Activated CD8-positive, alpha-beta memory T cell treated with anti-CD3 and anti-CD28 coated beads, Interleukin-2, amount 10 ng/mL, durations not matched to agents 7 days and 5 days (primary cell): ENCODE data around the gene S100A12. TPM values are rescaled to one million over a fixed set of nuclear protein-coding genes. Genes with fewer than 3 reads are reported as not detected.

Experiments used
- ATAC-seq: fragments of 150-1000 bp; cut with Tn5 transposase; one replicate; pipeline ENCODE4 v1.10.0; 2021; ENCODE audit warnings: moderate library complexity
- CTCF ChIA-PET: fragments of 350-600 bp; sonication (Branson Sonifier 250); formaldehyde crosslinking; loops from one replicate; lab custom pipeline; 2021; ENCODE audit warnings: antibody characterized with exemption; lab: Charles Lee
- DNase-seq: peaks from one replicate; pipeline ENCODE4 v3.0.0-alpha.2; 2020
- H3K27ac Mint-ChIP-seq: one replicate; pipeline ENCODE4 v1.8.0; 2021; ENCODE audit warnings: mild to moderate bottlenecking, mixed read lengths
- H3K27me3 Mint-ChIP-seq: one replicate; pipeline ENCODE4 v1.8.0; 2021; ENCODE audit warnings: mixed read lengths
- H3K36me3 Mint-ChIP-seq: one replicate; pipeline ENCODE4 v1.8.0; 2021; ENCODE audit warnings: mild to moderate bottlenecking, mixed read lengths
- H3K4me1 Mint-ChIP-seq: one replicate; pipeline ENCODE4 v1.8.0; 2021; ENCODE audit warnings: mixed read lengths
- H3K4me3 Mint-ChIP-seq: one replicate; pipeline ENCODE4 v1.8.0; 2021; ENCODE audit warnings: mild to moderate bottlenecking, moderate library complexity, mixed read lengths
- H3K9me3 Mint-ChIP-seq: one replicate; pipeline ENCODE4 v1.8.0; 2022; ENCODE audit warnings: low read depth, mixed read lengths
- total RNA-seq, 2 experiments: library from RNA; stranded (reverse); gene quantifications; one replicate each; pipeline ENCODE4 v1.2.3, GENCODE V29; 2021

S100A12 gene
- total RNA-seq, 2 experiments from 2014 or later, result not detected

DNA sequence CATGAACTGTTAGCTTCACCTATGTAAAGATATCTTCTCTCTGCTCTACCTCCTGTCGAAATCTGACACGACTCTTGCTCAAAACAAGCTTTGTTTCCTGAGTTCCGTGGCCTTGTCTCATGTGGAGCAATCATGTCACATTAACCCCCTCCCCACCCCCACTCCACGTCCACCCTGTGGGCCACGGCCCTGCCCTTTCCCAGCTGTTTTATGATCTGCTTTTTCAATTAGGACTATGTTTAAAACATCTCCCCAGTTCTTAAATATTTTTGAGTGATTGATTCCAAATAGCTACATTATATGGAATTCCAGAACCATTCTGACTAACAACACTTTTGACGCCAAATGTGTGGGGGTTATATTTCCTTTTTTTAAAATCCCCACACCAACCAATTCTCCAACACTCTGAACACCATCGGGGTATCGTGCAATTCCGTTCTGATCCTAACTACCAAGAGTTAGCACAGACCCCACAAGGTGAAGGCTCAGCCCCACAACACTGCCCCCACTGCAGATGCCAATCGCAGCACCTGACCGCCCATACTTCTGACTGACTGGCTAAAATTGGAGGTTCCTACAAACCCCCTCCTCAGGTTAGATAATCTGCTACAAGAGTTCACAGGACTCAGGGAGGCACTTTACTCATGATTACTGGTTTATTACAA, 28.1 kb upstream of the S100A12 start:
- no peaks in the 10 kb centered on the region for H3K36me3 Mint-ChIP-seq
- H3K27ac Mint-ChIP-seq, result no peak overlapping the region
- no peak for ATAC-seq
- H3K4me1 Mint-ChIP-seq, result peaks cover 2% of the 10 kb centered on the region
- peaks cover 19% of the 10 kb centered on the region for H3K27me3 Mint-ChIP-seq
- CTCF ChIA-PET, result interaction anchor here (1.5 to 3.3 kb wide), 3 partner anchors 22 to 51 kb away, joined by 4 to 13 read pairs (median 7); no protein-coding TSS in a partner anchor
- H3K4me3 Mint-ChIP-seq, result no peak overlapping the region
- no peaks in the 10 kb centered on the region for H3K9me3 Mint-ChIP-seq
- DNase-seq, result no peak

DNA sequence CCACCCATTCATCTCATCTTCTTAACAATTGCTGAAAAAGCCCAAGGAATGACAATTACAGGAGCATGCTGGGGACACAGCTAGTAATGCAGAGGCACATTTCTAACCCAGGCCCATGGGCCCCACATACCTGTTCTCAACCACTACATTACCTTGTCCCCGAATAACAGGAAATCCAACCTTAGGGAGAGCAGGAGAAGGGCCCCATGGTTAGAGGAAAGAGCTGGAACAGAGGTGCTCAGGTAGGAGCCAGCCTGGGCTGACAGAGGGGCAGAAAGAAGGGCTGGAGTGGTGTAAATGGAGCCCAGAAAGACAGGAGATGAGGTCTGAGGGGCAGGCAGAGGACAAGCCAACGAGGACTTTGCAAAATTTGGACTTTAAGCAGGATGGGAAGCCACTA, 26.8 kb upstream of the S100A12 start:
- peaks cover 2% of the 10 kb centered on the region for H3K4me1 Mint-ChIP-seq
- ATAC-seq, result no peak
- H3K4me3 Mint-ChIP-seq, result no peak overlapping the region
- H3K27ac Mint-ChIP-seq, result no peak overlapping the region
- H3K27me3 Mint-ChIP-seq, result peaks cover 10% of the 10 kb centered on the region
- CTCF ChIA-PET, result interaction anchor here (1.5 to 3.3 kb wide), 2 partner anchors 21 to 47 kb away, joined by 4 to 13 read pairs; no protein-coding TSS in a partner anchor
- DNase-seq, result no peak
- H3K9me3 Mint-ChIP-seq, result no peaks in the 10 kb centered on the region
- H3K36me3 Mint-ChIP-seq, result no peaks in the 10 kb centered on the region

DNA sequence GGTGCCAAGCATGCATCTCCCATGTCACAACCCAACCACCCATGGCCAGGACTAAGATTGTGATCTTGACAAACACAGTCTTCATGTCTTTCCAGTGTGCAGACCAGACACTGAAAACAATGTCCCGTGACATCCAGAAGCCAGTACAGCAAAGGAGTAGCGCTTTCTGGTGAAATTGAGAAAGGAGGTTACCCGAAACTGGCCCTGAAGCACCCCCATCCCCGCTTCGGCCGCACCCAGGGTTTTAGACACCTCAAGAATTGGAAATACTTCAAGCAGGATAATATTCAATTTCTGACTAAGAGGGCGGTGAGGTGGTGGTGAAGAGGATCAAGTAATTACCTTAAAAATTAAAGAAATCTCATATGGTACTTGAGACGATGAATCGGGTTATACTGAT, 26.0 kb upstream of the S100A12 start:
- H3K36me3 Mint-ChIP-seq, result no peaks in the 10 kb centered on the region
- no peak for DNase-seq
- no peak for ATAC-seq
- no peak overlapping the region for H3K4me3 Mint-ChIP-seq
- no peaks in the 10 kb centered on the region for H3K4me1 Mint-ChIP-seq
- H3K9me3 Mint-ChIP-seq, result no peaks in the 10 kb centered on the region
- no peak overlapping the region for H3K27ac Mint-ChIP-seq
- CTCF ChIA-PET, result no interaction called here
- peaks cover 10% of the 10 kb centered on the region for H3K27me3 Mint-ChIP-seq

DNA sequence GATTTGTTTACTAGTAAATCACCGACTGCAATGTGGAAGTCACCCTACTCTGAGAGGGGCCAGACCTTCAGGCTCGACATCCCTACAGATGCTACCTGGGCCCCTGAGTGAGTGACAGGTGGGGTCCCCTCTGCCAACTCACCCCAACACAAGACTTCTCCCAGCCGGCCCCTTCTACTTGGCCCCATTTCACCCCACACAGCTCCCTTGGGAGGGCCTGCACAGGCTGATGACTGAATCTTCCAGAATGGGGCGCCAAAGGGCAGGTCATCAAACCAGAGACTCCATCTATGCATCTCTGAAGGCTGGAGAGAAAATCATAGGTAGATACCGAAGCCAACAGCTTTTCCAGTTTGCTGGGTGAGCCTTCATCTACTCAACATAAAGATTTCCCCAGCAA, 24.8 kb upstream of the S100A12 start:
- CTCF ChIA-PET, result interaction anchor here (0.7 kb wide), 1 partner anchor 101 kb away, joined by 3 read pairs; no protein-coding TSS in a partner anchor
- ATAC-seq, result no peak
- DNase-seq, result no peak
- Mint-ChIP-seq H3K4me1 (no peaks in the 10 kb centered on the region), H3K27ac (no peak overlapping the region), H3K4me3 (no peak overlapping the region), H3K27me3 (peaks cover 10% of the 10 kb centered on the region), H3K9me3 (no peaks in the 10 kb centered on the region), H3K36me3 (no peaks in the 10 kb centered on the region)

DNA sequence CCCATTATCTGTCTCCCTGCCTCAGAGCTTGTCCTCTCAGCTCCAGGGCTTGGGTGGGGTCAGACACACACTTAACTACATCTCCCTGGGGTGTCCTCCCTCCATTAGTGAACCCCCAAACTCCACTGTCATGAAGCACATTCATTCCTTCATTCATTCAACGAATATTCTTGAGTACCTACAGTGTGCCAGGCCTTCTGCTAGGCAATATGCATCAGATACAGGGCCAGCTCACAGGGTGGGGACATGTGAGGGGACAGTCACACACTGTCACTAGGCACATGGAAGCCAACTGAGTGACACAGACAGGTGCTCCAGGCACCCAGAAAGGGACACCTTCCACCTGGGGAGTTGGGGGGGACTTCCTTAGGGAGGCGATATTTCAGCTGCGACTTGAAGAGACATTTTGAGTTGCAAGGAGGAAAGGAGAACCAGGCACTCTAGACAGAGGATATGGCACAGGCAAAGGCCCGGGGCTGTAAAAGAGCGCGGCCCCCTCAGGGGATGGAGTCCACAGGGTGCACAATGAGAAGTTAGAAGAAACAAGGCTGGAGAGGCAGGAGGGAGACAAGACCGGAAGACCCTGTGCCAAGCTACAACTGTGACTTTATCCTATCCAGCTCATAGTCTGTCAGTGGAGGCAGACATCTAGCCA, 24.1 kb upstream of the S100A12 start:
- Mint-ChIP-seq H3K4me3 (no peak overlapping the region), H3K27ac (no peak overlapping the region), H3K27me3 (peaks cover 10% of the 10 kb centered on the region), H3K9me3 (no peaks in the 10 kb centered on the region), H3K4me1 (no peaks in the 10 kb centered on the region), H3K36me3 (no peaks in the 10 kb centered on the region)
- no peak for DNase-seq
- CTCF ChIA-PET, result no interaction called here
- ATAC-seq, result no peak

DNA sequence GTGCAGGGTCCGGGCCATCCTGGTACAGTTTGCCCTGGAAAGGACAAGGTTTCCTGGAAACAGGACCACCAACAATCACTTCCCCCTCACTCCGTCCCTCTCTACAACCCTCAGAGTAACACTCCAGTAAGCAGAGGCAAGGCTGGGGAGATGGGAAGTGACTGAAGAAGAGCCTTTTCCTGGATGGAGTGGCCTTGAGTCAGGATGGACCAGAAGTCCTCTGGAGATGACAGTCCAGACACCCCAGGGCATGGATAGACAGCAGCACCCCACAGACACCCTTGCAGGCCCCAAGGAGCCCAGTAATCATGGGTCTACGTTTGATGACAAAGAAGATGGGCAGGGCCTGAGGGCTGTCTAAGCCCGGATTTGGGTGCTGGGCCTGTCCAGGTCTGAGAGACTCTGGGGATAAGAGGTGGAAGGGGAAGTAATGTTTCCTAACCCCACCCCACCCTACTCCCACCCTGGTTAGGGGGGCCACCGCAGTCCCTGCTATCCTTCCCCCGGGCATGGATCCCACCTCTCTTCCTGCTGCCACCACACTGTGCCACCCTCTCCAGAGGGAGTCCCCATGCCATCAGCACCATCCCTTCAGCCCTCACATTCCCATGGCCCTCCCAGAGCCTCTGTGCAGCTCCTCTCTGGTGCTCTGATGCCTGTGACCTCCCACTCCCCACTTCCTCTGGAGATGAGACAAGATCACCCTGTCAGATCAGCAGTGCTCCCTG, 22.7 kb upstream of the S100A12 start:
- CTCF ChIA-PET, result no interaction called here

DNA sequence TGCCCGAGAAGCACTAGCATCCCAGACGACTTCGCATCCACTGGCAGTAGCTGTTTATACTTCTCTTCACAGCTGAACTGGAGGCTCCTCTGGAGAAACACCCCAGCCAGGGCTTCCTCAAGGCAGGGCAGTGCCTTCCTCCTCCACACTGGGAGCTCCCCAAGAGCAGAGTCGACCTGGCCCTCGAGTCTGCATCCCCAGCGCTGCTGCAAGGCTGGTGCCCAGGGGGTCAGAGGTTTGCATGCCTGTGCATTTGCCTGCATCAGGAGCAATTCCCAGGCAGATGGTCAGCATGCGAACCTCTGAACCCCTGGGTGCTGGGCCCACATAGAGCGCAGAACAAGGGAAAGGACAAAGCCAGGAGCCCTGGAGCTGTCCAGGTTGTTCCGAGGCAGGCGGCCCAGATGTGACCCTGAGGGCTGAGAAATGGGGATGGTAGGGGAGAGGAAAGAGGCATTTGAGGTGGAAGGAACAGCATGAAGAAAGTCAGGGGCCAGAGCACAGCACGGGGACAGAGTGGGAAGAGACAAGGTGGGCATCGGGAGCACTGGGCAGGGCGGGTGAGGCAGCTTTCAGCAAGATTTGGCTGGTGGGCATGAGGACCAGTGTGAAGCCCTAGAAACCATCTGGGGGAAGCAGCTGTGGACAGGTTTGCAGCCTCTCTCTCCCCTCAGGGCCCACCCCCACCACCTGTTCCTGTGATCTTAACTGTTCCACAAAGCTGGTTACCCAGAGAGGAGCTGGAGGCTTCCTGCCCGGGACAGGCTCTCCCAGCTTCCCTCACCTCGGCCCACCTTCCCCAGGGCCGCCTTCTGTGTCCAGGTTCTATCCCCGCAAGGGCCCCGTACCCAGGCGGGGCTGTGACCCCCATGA, 21.9 kb upstream of the S100A12 start:
- CTCF ChIA-PET, result no interaction called here
- no peak for DNase-seq
- H3K27me3 Mint-ChIP-seq, result peaks cover 9% of the 10 kb centered on the region

More for the DNA sequence above, 22.7 kb upstream of the S100A12 start:
- Mint-ChIP-seq H3K36me3 (no peaks in the 10 kb centered on the region), H3K27me3 (peaks cover 7% of the 10 kb centered on the region), H3K4me1 (no peaks in the 10 kb centered on the region), H3K27ac (no peak overlapping the region), H3K4me3 (no peak overlapping the region), H3K9me3 (no peaks in the 10 kb centered on the region)
- no peak for ATAC-seq
- DNase-seq, result no peak

DNA sequence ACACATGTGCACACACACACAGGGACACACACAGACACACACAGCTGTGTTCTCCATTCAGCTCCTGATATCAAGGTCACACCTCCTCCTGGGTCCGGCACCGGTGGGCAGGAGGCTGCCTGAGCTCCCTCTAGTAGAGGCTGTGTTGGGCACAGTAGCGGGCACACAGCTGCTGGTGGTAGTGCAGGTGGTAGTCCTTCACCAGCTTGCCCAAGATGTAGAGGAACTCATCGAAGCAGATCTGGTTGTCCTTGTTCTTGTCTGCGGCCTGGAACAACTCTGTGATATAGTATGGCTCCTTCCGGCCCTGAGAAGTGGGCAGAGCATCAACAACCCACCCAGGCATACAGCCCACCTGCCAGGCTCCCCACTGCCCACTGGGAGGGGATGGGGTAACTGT, 21.0 kb upstream of the S100A12 start:
- CTCF ChIA-PET, result no interaction called here

More for the DNA sequence above, 21.9 kb upstream of the S100A12 start:
- H3K4me3 Mint-ChIP-seq, result no peak overlapping the region
- H3K36me3 Mint-ChIP-seq, result no peaks in the 10 kb centered on the region
- H3K4me1 Mint-ChIP-seq, result no peaks in the 10 kb centered on the region
- H3K9me3 Mint-ChIP-seq, result no peaks in the 10 kb centered on the region
- no peak for ATAC-seq
- H3K27ac Mint-ChIP-seq, result no peak overlapping the region

DNA sequence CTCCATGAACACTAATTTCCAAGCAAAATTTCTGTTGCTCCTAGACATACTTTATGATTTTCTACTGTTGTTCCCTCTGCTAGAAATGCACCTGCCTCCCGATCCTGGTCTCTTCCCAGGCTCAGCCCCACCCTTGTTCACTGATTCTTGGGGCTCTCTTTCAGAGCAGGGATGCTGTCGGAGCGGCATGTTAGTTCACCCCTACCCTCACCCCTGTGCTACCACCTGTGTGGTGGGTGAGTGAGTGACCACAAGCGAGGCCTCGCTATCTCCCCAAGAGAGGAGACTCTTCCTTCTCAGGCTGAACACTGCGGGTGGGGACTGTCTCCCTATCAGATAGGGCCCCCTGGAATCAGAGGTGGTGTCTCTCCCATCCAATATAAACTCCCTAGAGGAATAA, 20.4 kb upstream of the S100A12 start:
- CTCF ChIA-PET, result no interaction called here
- Mint-ChIP-seq H3K4me1 (no peaks in the 10 kb centered on the region), H3K27me3 (peaks cover 8% of the 10 kb centered on the region)

More for the DNA sequence above, 21.0 kb upstream of the S100A12 start:
- H3K4me3 Mint-ChIP-seq, result no peak overlapping the region
- no peaks in the 10 kb centered on the region for H3K4me1 Mint-ChIP-seq
- no peak overlapping the region for H3K27ac Mint-ChIP-seq
- H3K9me3 Mint-ChIP-seq, result no peaks in the 10 kb centered on the region
- H3K36me3 Mint-ChIP-seq, result no peaks in the 10 kb centered on the region
- peaks cover 10% of the 10 kb centered on the region for H3K27me3 Mint-ChIP-seq
- ATAC-seq (no peak), DNase-seq (no peak)

DNA sequence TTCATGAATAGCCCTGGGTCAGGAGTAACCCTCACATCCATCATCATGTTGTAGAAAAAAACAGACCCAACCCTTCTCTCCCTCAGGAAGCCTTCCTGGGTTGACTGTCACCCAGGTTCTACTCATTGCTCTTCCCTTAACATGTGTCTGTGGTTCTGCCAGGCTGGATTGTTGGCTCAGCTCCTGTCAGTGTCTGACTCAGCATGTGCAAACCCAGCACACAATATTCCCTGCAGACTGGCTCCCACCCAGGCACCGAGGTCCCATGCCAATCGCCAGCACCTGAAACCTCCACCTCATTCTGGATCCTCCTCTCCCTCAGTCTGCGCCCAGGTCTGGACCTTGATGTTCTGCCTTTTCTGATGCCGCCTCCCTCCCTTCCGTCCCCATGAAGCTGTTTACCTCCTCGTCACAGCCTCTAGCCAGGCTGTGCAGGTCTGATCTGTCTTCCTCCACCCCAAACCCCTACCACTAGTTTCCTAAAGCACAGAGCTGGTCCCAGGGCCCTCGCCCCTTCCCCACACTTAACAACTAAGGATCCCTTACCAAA, 19.8 kb upstream of the S100A12 start:
- H3K36me3 Mint-ChIP-seq, result no peaks in the 10 kb centered on the region
- no peak overlapping the region for H3K4me3 Mint-ChIP-seq
- H3K9me3 Mint-ChIP-seq, result no peaks in the 10 kb centered on the region
- CTCF ChIA-PET, result no interaction called here
- H3K27me3 Mint-ChIP-seq, result peaks cover 8% of the 10 kb centered on the region
- H3K27ac Mint-ChIP-seq, result no peak overlapping the region
- no peaks in the 10 kb centered on the region for H3K4me1 Mint-ChIP-seq
- DNase-seq, result no peak
- no peak for ATAC-seq

More for the DNA sequence above, 20.4 kb upstream of the S100A12 start:
- no peaks in the 10 kb centered on the region for H3K9me3 Mint-ChIP-seq
- H3K36me3 Mint-ChIP-seq, result no peaks in the 10 kb centered on the region
- H3K4me3 Mint-ChIP-seq, result no peak overlapping the region
- no peak for ATAC-seq
- H3K27ac Mint-ChIP-seq, result no peak overlapping the region
- no peak for DNase-seq

DNA sequence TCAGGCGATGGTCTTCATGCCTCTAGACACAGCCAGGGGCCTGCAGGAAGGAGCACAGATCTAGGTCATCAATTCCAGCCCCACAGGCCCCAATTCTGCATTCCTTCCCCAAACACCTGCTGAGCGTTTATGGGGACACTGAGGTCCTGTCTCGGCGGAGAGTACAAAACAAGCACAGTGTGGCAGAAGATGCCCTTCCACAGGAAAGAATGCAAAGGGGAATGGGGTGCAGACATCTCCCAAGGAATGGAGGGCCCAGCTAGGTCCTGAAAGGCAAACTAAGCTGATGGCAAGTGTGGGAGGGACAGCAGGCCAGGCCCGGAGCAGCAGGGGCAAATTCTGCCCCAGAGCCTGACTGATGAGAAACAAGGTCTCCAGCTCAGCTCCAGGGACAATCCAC, 19.0 kb upstream of the S100A12 start:
- CTCF ChIA-PET, result no interaction called here
- Mint-ChIP-seq H3K4me1 (no peaks in the 10 kb centered on the region), H3K27me3 (peaks cover 10% of the 10 kb centered on the region), H3K36me3 (no peaks in the 10 kb centered on the region), H3K4me3 (no peak overlapping the region), H3K9me3 (no peaks in the 10 kb centered on the region), H3K27ac (no peak overlapping the region)
- ATAC-seq, result no peak
- DNase-seq, result no peak

DNA sequence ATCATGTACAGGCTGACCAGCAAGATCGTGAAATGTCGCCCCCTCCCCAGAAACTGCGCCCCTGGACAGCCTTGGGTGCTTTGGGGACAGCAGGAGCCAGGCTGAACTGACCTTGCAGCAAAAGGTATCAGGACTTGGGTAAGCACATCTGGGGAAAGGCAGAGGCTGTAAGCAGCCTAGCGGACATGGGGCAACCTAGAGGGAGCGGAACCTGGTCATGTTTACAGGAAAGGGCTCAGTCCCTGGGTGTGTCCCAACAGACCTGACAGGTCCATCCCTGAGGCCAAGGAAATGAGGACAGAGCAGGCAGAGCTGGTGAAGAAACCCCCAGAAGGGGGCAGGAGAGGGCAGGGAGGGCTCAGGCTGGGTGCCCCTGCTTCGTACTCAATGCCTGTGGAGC, 18.5 kb upstream of the S100A12 start:
- Mint-ChIP-seq H3K4me3 (no peak overlapping the region), H3K9me3 (no peaks in the 10 kb centered on the region), H3K27ac (no peak overlapping the region), H3K4me1 (no peaks in the 10 kb centered on the region), H3K27me3 (peaks cover 12% of the 10 kb centered on the region), H3K36me3 (no peaks in the 10 kb centered on the region)
- ATAC-seq, result no peak
- DNase-seq, result no peak
- CTCF ChIA-PET, result no interaction called here

DNA sequence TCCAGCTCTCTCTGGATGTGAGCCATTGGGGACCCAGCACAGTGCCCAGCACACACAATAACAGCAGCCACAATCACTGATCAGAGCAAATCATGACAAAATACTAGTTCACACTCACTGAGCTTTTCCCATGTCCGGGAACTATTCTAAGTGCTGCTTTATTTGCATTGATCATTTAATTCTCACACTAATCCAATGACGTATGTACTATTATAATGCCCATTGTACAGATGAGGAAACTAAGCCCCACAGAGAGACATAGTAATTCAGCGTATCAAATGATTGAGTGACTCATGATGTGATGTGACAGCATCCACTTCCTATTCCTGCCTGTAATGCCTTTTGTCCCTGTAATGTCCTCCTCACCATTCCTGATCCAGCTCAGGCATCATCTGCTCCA, 17.4 kb upstream of the S100A12 start:
- H3K9me3 Mint-ChIP-seq, result no peaks in the 10 kb centered on the region
- CTCF ChIA-PET, result interaction anchor here (1.1 kb wide), 1 partner anchor 102 kb away, joined by 3 read pairs; no protein-coding TSS in a partner anchor
- H3K27me3 Mint-ChIP-seq, result peaks cover 12% of the 10 kb centered on the region
- no peak overlapping the region for H3K4me3 Mint-ChIP-seq
- no peak overlapping the region for H3K27ac Mint-ChIP-seq
- no peak for ATAC-seq
- H3K4me1 Mint-ChIP-seq, result no peaks in the 10 kb centered on the region
- H3K36me3 Mint-ChIP-seq, result no peaks in the 10 kb centered on the region
- no peak for DNase-seq
